DND-41 (cell line): ENCODE measurements around the gene GBX1.

Experiments used
- ATAC-seq: fragments of 200-7000 bp; cut with Tn5 transposase; 3 replicates; pipeline ENCODE4 v1.9.1; 2021; ENCODE audit warnings: low read depth; ENCODE audit not compliant: insufficient read depth
- DNase-seq: peaks from one replicate; pipeline ENCODE4 v3.0.0-alpha.2; 2020
- H2AFZ ChIP-seq: 2 replicates; pipeline ENCODE4 v1.6.0; 2012; ENCODE audit warnings: low read depth, low read length
- H3K27ac ChIP-seq: 2 replicates; pipeline ENCODE4 v1.5.1; 2012; ENCODE audit warnings: low read length, inconsistent platforms
- H3K27me3 ChIP-seq: fragments of 200-600 bp; sonication (generic); 2 replicates; pipeline ENCODE4 v1.6.0; 2012; ENCODE audit warnings: low read length, mild to moderate bottlenecking, inconsistent platforms; ENCODE audit not compliant: insufficient read depth, poor library complexity
- H3K36me3 ChIP-seq: 2 replicates; pipeline ENCODE4 v1.5.1; 2012; ENCODE audit warnings: low read length, inconsistent platforms; ENCODE audit not compliant: insufficient read depth
- H3K4me1 ChIP-seq: 2 replicates; pipeline ENCODE4 v1.5.1; 2012; ENCODE audit warnings: mild to moderate bottlenecking, low read length; ENCODE audit not compliant: insufficient read depth
- H3K4me2 ChIP-seq: 2 replicates; pipeline ENCODE4 v1.6.0; 2012; ENCODE audit warnings: mild to moderate bottlenecking, moderate library complexity, low read length, inconsistent platforms; ENCODE audit not compliant: insufficient read depth
- H3K4me3 ChIP-seq, 2 experiments: fragments of 200-600 bp in 1 of 2; shearing (Covaris generic) in 1 of 2; 2 replicates each; pipeline ENCODE4 v1.5.1; 2012 to 2016; ENCODE audit warnings: inconsistent platforms in 2 of 2, low read length in 2 of 2, mild to moderate bottlenecking in 2 of 2, low read depth in 1 of 2, moderate library complexity in 1 of 2
- H3K79me2 ChIP-seq: 2 replicates; pipeline ENCODE4 v1.6.0; 2012; ENCODE audit warnings: low read length, inconsistent platforms; ENCODE audit not compliant: insufficient read depth
- H3K9ac ChIP-seq: 2 replicates; pipeline ENCODE4 v1.6.0; 2012; ENCODE audit warnings: low read depth, mild to moderate bottlenecking, inconsistent platforms, low read length, moderate library complexity
- H3K9me3 ChIP-seq: 2 replicates; pipeline ENCODE4 v1.5.1; 2012; ENCODE audit warnings: low read length, moderate library complexity, mild to moderate bottlenecking, inconsistent platforms; ENCODE audit not compliant: insufficient read depth, severe bottlenecking
- H4K20me1 ChIP-seq: 2 replicates; pipeline ENCODE4 v1.6.0; 2012; ENCODE audit warnings: low read length; ENCODE audit not compliant: insufficient read depth
- EZH2 ChIP-seq: IDR thresholded peaks from 3 replicates; pipeline ENCODE4 v1.6.1; 2012; ENCODE audit warnings: borderline replicate concordance, low read depth, mild to moderate bottlenecking, moderate library complexity, low read length, inconsistent platforms; ENCODE audit not compliant: severe bottlenecking
- TF ChIP-seq, protein P1 (sequence below): IDR thresholded peaks from 2 replicates; pipeline ENCODE4 v1.5.1; 2012; ENCODE audit warnings: borderline replicate concordance, low read length, moderate library complexity, mild to moderate bottlenecking; ENCODE audit not compliant: poor library complexity, severe bottlenecking; ENCODE audit errors: extremely low read depth

Gene GBX1

DNA sequence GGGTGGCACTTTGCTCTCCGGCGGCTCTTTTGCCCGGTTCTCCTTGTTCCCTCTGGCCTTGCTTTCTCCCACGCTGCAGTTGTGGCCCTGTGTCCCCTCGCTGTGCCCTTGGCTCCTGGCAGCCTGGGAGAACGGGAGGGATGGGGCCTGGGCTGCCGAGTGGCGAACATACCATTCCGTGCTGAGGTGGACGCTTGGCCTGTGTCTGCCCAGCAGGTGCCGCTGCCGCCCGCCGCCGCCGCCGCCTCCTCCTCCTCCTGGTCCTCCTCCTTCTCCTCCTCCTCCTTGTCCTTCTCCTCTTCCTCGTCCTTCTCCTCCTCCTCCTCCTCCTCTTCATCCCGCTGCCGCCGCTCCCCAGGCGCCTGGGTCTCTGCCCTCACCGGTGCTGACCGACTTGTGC lies 45.2 kb downstream of the GBX1 start:
- H3K4me3 ChIP-seq, result no peak overlapping the region
- TF ChIP-seq, protein P1, sequence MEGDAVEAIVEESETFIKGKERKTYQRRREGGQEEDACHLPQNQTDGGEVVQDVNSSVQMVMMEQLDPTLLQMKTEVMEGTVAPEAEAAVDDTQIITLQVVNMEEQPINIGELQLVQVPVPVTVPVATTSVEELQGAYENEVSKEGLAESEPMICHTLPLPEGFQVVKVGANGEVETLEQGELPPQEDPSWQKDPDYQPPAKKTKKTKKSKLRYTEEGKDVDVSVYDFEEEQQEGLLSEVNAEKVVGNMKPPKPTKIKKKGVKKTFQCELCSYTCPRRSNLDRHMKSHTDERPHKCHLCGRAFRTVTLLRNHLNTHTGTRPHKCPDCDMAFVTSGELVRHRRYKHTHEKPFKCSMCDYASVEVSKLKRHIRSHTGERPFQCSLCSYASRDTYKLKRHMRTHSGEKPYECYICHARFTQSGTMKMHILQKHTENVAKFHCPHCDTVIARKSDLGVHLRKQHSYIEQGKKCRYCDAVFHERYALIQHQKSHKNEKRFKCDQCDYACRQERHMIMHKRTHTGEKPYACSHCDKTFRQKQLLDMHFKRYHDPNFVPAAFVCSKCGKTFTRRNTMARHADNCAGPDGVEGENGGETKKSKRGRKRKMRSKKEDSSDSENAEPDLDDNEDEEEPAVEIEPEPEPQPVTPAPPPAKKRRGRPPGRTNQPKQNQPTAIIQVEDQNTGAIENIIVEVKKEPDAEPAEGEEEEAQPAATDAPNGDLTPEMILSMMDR, result no peak
- no peak for TF ChIP-seq EZH2
- H3K4me1 ChIP-seq, result peaks cover 19% of the 10 kb centered on the region
- H2AFZ ChIP-seq, result no peak overlapping the region
- H3K79me2 ChIP-seq, result peaks cover 8% of the 10 kb centered on the region
- peaks cover 21% of the 10 kb centered on the region for H3K36me3 ChIP-seq
- H4K20me1 ChIP-seq, result peaks cover 7% of the 10 kb centered on the region
- no peak for ATAC-seq
- H3K9ac ChIP-seq, result no peak overlapping the region
- no peak overlapping the region for H3K27ac ChIP-seq
- H3K27me3 ChIP-seq, result no peaks in the 10 kb centered on the region
- H3K4me2 ChIP-seq, result no peak overlapping the region
- no peak for DNase-seq
- H3K9me3 ChIP-seq, result no peaks in the 10 kb centered on the region

- Histone ChIP-seq H3K4me3 (no peak overlapping the region), H3K27ac (no peak overlapping the region), H2AFZ (no peak overlapping the region), H3K27me3 (no peaks in the 10 kb centered on the region), H3K4me1 (peaks cover 26% of the 10 kb centered on the region), H4K20me1 (peaks cover 7% of the 10 kb centered on the region), H3K9ac (no peak overlapping the region), H3K9me3 (no peaks in the 10 kb centered on the region), H3K4me2 (no peak overlapping the region), H3K79me2 (peaks cover 13% of the 10 kb centered on the region), H3K36me3 (peaks cover 21% of the 10 kb centered on the region)
- TF ChIP-seq, protein P1, result no peak
- TF ChIP-seq EZH2, result no peak
- ATAC-seq (no peak), DNase-seq (no peak)
Measured at GRCh38 chr7:151121380-151122170, 45.9 kb downstream of the GBX1 start.

DNA sequence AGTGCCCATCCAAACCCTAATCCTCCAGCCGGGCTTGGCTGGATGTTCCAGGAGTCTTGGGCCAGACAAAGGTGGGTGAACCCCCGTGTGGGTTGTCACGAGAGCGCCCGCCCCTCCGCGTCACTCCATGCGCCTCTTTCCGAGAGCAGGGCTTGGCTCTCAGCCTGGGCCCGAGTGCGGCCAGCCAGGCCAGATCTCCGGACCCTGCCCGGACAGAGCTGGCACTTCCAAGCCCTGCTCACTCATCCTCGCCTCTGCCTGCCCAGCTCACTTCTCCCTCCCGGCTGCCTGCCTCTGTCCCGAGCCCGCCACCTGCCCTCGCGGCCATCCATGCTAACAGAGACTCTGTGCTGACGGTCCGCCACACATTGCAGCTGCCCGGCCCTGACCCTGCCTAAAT lies 46.6 kb downstream of the GBX1 start:
- no peak for TF ChIP-seq EZH2
- TF ChIP-seq, protein P1, result no peak
- H3K36me3 ChIP-seq, result peaks cover 21% of the 10 kb centered on the region

More for the DNA sequence above, 46.6 kb downstream of the GBX1 start:
- Histone ChIP-seq H3K4me3 (no peak overlapping the region), H3K9me3 (no peaks in the 10 kb centered on the region), H3K79me2 (peaks cover 18% of the 10 kb centered on the region), H3K9ac (no peak overlapping the region), H3K4me1 (peaks cover 32% of the 10 kb centered on the region), H3K4me2 (no peak overlapping the region), H3K27me3 (no peaks in the 10 kb centered on the region), H4K20me1 (peaks cover 9% of the 10 kb centered on the region), H3K27ac (no peak overlapping the region), H2AFZ (no peak overlapping the region)
- no peak for DNase-seq
- ATAC-seq, result no peak
